HepG2 (cell line): ENCODE measurements around the gene SCAPER. TPM values are rescaled to one million over a fixed set of nuclear protein-coding genes. Genes with fewer than 3 reads are reported as not detected.

Source experiments
- ATAC-seq: fragments of 200-7000 bp; cut with Tn5 transposase; 3 replicates; pipeline ENCODE4 v1.9.1; 2020; ENCODE audit warnings: mild to moderate bottlenecking, moderate library complexity
- BruUV-seq: library from RNA; stranded (reverse); fragments of 400-500 nt; replicated peaks from 2 replicates; lab custom pipeline; 2021; lab: Mats Ljungman, UMichigan
- CTCF ChIA-PET: fragments of 300-600 bp; formaldehyde crosslinking; extraction: SDS; loops from one replicate; lab custom pipeline; 2021; ENCODE audit warnings: low total read pairs, inconsistent platforms, low intra/inter-chr PET ratio; lab: Yijun Ruan, JAX
- POLR2A ChIA-PET: fragments of 350-600 bp; sonication (Branson Sonifier 250); formaldehyde crosslinking; loops from one replicate; lab custom pipeline; 2020; ENCODE audit warnings: antibody characterized with exemption, inconsistent platforms; lab: Yijun Ruan, JAX
- DNase-seq: peaks from one replicate; pipeline ENCODE4 v3.0.0-alpha.2; 2015; ENCODE audit warnings: low spot score
- FAIRE-seq: peaks from 3 replicates; lab custom pipeline; 2011; peaks lifted over from hg19 to GRCh38; lab: Jason Lieb, UNC
- H2AFZ ChIP-seq: one replicate; pipeline ENCODE4 v1.6.1; 2011; ENCODE audit warnings: low read length, inconsistent platforms
- H3K27ac ChIP-seq: fragments of 300-600 bp; 3 replicates; pipeline ENCODE4 v1.8.0; 2011; ENCODE audit warnings: mixed run types, mild to moderate bottlenecking, mixed read lengths, low read length, inconsistent platforms; ENCODE audit not compliant: insufficient read depth; ENCODE audit errors: extremely low read length
- H3K27me3 ChIP-seq, 2 experiments: fragments of 200-600 bp in 1 of 2; 2 replicates in 1 of 2; 3 replicates in 1 of 2; pipeline versions ENCODE4 v1.6.0 to v1.8.0; 2011; ENCODE audit warnings: low read length in 2 of 2, mild to moderate bottlenecking in 2 of 2, moderate library complexity in 2 of 2, inconsistent platforms in 1 of 2; ENCODE audit not compliant: insufficient read depth in 2 of 2, control insufficient read depth in 1 of 2
- H3K36me3 ChIP-seq, 2 experiments: fragments of 200-600 bp in 1 of 2; replicated peaks in 1 of 2; 2 replicates in 1 of 2; 3 replicates in 1 of 2; pipeline versions ENCODE4 v1.5.1 to v1.8.0; 2011; ENCODE audit warnings: low read length in 2 of 2, inconsistent platforms in 1 of 2; ENCODE audit not compliant: insufficient read depth in 2 of 2, control insufficient read depth in 1 of 2
- H3K4me1 ChIP-seq: 2 replicates; pipeline ENCODE4 v1.5.1; 2012; ENCODE audit warnings: low read length, inconsistent platforms; ENCODE audit not compliant: insufficient read depth
- H3K4me2 ChIP-seq: 2 replicates; pipeline ENCODE4 v1.6.0; 2011; ENCODE audit warnings: low read depth, low read length, inconsistent platforms
- H3K4me3 ChIP-seq, 3 experiments: fragments of 200-600 bp in 1 of 3; sonication (generic), shearing (Covaris generic) in 1 of 3; replicated peaks in 1 of 3; 2 replicates each; pipeline ENCODE4 v1.5.1; 2011 to 2016; ENCODE audit warnings: low read length in 3 of 3, inconsistent platforms in 2 of 3, low read depth in 2 of 3, mild to moderate bottlenecking in 2 of 3, control low read depth in 1 of 3, mixed read lengths in 1 of 3; ENCODE audit not compliant: insufficient read depth in 1 of 3
- H3K79me2 ChIP-seq: one replicate; pipeline ENCODE4 v1.6.1; 2011; ENCODE audit warnings: low read length, inconsistent platforms; ENCODE audit not compliant: insufficient read depth
- H3K9ac ChIP-seq: 2 replicates; pipeline ENCODE4 v1.6.0; 2011; ENCODE audit warnings: mild to moderate bottlenecking, low read depth, low read length, inconsistent platforms; ENCODE audit not compliant: insufficient read depth
- H3K9me3 ChIP-seq: 2 replicates; pipeline ENCODE4 v1.5.1; 2012; ENCODE audit warnings: mild to moderate bottlenecking, low read length
- H4K20me1 ChIP-seq: 2 replicates; pipeline ENCODE4 v1.6.0; 2011; ENCODE audit warnings: inconsistent platforms, mild to moderate bottlenecking, low read length, moderate library complexity; ENCODE audit not compliant: insufficient read depth
- BHLHE40 ChIP-seq: IDR thresholded peaks from 2 replicates; pipeline ENCODE4 v1.6.1; 2011; ENCODE audit warnings: low read length, improper control_type of control experiment
- HOXA9 ChIP-seq: sonication (generic); formaldehyde crosslinking; IDR thresholded peaks from 2 replicates; pipeline ENCODE4 v1.8.1; 2022; ENCODE audit warnings: missing genetic modification reagents, mild to moderate bottlenecking, moderate library complexity, borderline replicate concordance
- PHF8 ChIP-seq: sonication (generic); formaldehyde crosslinking; IDR thresholded peaks from 2 replicates; pipeline ENCODE4 v1.5.0; 2020; ENCODE audit warnings: missing genetic modification reagents
- SOX6 ChIP-seq, 2 experiments: fragments of 450-650 bp in 1 of 2; sonication (generic) in 1 of 2; formaldehyde crosslinking in 1 of 2; IDR thresholded peaks; 2 replicates each; pipeline versions ENCODE4 v1.4.0 to v1.6.1; 2017 to 2020; ENCODE audit warnings: antibody characterized with exemption in 1 of 2, mild to moderate bottlenecking in 1 of 2, missing genetic modification reagents in 1 of 2
- U2AF1 ChIP-seq: fragments of 200-400 bp; formaldehyde crosslinking; optimal IDR thresholded peaks from 2 replicates; pipeline ENCODE3; 2017; ENCODE audit warnings: mild to moderate bottlenecking, low read depth, low read length
- ZNF556 ChIP-seq: sonication (generic); formaldehyde crosslinking; IDR thresholded peaks from 2 replicates; pipeline ENCODE4 v1.4.0; 2020; ENCODE audit warnings: mild to moderate bottlenecking, missing genetic modification reagents, borderline replicate concordance
- ZNF790 ChIP-seq: sonication (generic); formaldehyde crosslinking; IDR thresholded peaks from 2 replicates; pipeline ENCODE4 v1.8.0; 2022; ENCODE audit warnings: missing genetic modification reagents, mild to moderate bottlenecking, borderline replicate concordance
- ZSCAN20 ChIP-seq: sonication (generic); formaldehyde crosslinking; IDR thresholded peaks from 2 replicates; pipeline ENCODE4 v1.4.0; 2020; ENCODE audit warnings: missing genetic modification reagents, mild to moderate bottlenecking, borderline replicate concordance
- WGBS: methylation state at CpG from one replicate; pipeline ENCODE4 v1.1.6; 2017; ENCODE audit warnings: low lambda C conversion rate; 5-methylcytosine and 5-hydroxymethylcytosine counted together
- in situ Hi-C: cut with HindIII; loops from 2 replicates; pipeline ENCODE4 v1.10.0; 2017; ENCODE audit warnings: low pct_unique_long_range_greater_than_20kb; ENCODE audit not compliant: extremely low pct_ligation_motif_present
- intact Hi-C: fragments of 100-400 bp; cut with micrococcal nuclease; formaldehyde crosslinking; loops from one replicate; pipeline ENCODE4 v1.10.0; 2022; ENCODE audit not compliant: unreplicated experiment
- polyA plus RNA-seq, 8 experiments: library from polyadenylated mRNA; depleted of rRNA in 3 of 8; stranded (reverse) in 7 of 8; unstranded in 1 of 8; fragments of >200 nt; fragmentation: Illumina TruSeq in 4 of 8; extraction: Trizol in 4 of 8; gene quantifications; 2 replicates each; pipeline versions ENCODE4 v1.2.1 to v1.2.3, GENCODE V29; 2011 to 2016; ENCODE audit warnings: low read depth in 4 of 8, missing spikeins in 1 of 8, mixed read lengths in 1 of 8; ENCODE audit not compliant: insufficient read depth in 1 of 8
- total RNA-seq, 5 experiments: library from RNA; depleted of rRNA; stranded (reverse); fragments of >200 nt; fragmentation: Illumina TruSeq; extraction: Trizol; gene quantifications; 2 replicates each; pipeline ENCODE4 v1.2.3, GENCODE V29; 2016; ENCODE audit warnings: low read depth in 1 of 5
- TF ChIP-seq, protein P1 (sequence below): sonication (generic); formaldehyde crosslinking; IDR thresholded peaks from 2 replicates; pipeline ENCODE4 v1.4.0; 2020; ENCODE audit warnings: missing genetic modification reagents, borderline replicate concordance

SCAPER gene
- total and polyA plus RNA-seq, 2 of the 13 experiments (the other 11 are each of a cell fraction or from before 2014, with no cell fraction given): 4.3 to 10.5 TPM

DNA sequence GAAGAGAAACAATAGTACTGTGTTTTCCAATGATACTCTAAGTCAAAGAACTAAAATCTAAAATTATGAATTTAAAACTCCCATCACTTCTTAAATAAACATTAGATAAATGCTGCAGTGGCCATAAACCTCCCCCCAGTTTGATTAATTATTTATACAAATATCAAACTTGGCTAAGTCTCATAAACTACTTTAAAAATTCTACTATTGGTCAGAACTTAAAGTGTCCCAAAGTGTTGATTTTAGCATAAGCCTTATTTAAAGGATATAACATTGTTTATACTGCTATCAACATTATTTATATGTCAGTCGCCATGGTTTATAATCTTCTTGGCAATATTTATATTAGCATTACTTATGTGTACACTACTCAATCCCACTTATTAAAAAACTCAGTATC, 132.4 kb downstream of the SCAPER start:
- Histone ChIP-seq H3K9me3 (peaks cover 10% of the 10 kb centered on the region; the same call in 1 of the 2 replicates), H4K20me1 (no peaks in the 10 kb centered on the region), H3K4me1 (no peaks in the 10 kb centered on the region), H3K36me3 (peaks cover 1 to 3% of the 10 kb centered on the region in 2 experiments; a peak in 1 of 5 replicates), H3K79me2 (no peaks in the 10 kb centered on the region), H2AFZ (no peak overlapping the region), H3K27me3 (no peaks in the 10 kb centered on the region; a peak in 1 of 5 replicates), H3K4me2 (no peak overlapping the region), H3K4me3 (no peak overlapping the region), H3K27ac (no peak overlapping the region), H3K9ac (no peak overlapping the region)
- TF ChIP-seq U2AF1 (no peak), SOX6 (IDR thresholded peaks at IDR 0.05) (no peak), SOX6 (CRISPR knock-in tag; IDR thresholded peaks at IDR 0.05) (no peak), HOXA9 (CRISPR knock-in tag) (no peak), BHLHE40 (no peak), ZSCAN20 (no peak), PHF8 (CRISPR knock-in tag) (no peak), ZNF556 (CRISPR knock-in tag) (no peak), ZNF790 (CRISPR knock-in tag) (no peak)
- TF ChIP-seq, protein P1, sequence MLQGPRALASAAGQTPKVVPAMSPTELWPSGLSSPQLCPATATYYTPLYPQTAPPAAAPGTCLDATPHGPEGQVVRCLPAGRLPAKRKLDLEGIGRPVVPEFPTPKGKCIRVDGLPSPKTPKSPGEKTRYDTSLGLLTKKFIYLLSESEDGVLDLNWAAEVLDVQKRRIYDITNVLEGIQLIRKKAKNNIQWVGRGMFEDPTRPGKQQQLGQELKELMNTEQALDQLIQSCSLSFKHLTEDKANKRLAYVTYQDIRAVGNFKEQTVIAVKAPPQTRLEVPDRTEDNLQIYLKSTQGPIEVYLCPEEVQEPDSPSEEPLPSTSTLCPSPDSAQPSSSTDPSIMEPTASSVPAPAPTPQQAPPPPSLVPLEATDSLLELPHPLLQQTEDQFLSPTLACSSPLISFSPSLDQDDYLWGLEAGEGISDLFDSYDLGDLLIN: no peak
- CTCF ChIA-PET: no interaction called here
- POLR2A ChIA-PET: no interaction called here
- 98% methylated on average over 1 of the region's 1 CpG for WGBS
- intact Hi-C loops (no loop called here), in situ Hi-C loops (no loop called here)
- no TSS peak for BruUV-seq
- no peak for DNase-seq
- no peak for FAIRE-seq
- no peak for ATAC-seq
